Nephron progenitor cell (in vitro differentiated cells): ENCODE data around the gene GAK.

ENCODE experiments used
- DNase-seq: peaks from one replicate; pipeline ENCODE4 v3.0.0; 2021
- H3K27ac Mint-ChIP-seq: 2 replicates; pipeline ENCODE4 v1.8.0; 2021; ENCODE audit warnings: mild to moderate bottlenecking, moderate library complexity, mixed read lengths
- H3K27me3 Mint-ChIP-seq: 2 replicates; pipeline ENCODE4 v1.8.0; 2021; ENCODE audit warnings: mild to moderate bottlenecking, low read depth, mixed read lengths; ENCODE audit not compliant: poor library complexity
- H3K36me3 Mint-ChIP-seq: 2 replicates; pipeline ENCODE4 v1.8.0; 2021; ENCODE audit warnings: low read depth, mixed read lengths
- H3K4me1 Mint-ChIP-seq: 2 replicates; pipeline ENCODE4 v1.8.0; 2021; ENCODE audit warnings: mixed read lengths
- H3K4me3 Mint-ChIP-seq: 2 replicates; pipeline ENCODE4 v1.8.0; 2021; ENCODE audit warnings: mild to moderate bottlenecking, moderate library complexity, mixed read lengths
- H3K9me3 Mint-ChIP-seq: 2 replicates; pipeline ENCODE4 v1.8.0; 2021; ENCODE audit warnings: mild to moderate bottlenecking, moderate library complexity, mixed read lengths
- TF ChIP-seq, protein P1 (sequence below): fragments of 200-600 bp; sonication (generic); IDR thresholded peaks from 2 replicates; pipeline ENCODE4 v1.5.0; 2021; ENCODE audit warnings: antibody characterized with exemption

The GAK gene

DNA sequence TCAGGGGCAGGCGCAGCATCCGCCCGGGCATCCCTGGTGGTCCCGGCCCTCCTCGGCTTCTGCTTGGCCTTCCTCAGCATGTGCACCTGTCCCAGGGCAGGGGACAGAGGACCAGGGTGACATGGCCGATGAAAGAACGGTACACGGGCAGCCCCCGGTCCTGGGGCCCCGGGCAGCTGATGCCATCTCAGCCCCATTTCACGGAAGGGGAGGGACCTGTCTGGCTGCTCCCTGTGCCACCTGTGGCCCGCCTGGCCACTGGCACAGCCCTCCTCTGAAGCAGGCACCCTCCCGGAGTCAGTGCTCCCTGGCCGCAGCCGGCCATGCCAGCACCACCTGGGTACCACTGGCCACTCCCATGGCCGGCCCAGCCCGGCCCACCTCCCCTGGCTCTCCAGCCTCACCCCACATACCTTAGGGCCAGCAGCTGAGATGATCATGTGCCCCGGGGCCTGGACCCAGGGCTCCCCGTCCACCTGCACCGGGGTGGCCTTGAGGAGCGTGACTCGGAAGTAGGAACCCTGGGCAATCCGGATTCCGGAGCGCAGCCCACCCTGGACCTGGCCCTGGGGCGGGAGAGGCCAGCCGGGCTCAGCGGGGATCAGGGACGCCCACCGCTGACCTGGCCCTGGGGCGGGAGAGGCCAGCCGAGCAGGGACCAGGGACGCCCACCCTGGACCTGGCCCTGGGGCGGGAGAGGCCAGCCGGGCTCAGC is 28.7 kb upstream of the GAK start:
- no peak for DNase-seq
- Mint-ChIP-seq H3K27me3 (peaks cover 4% of the 10 kb centered on the region), H3K4me1 (peaks cover 4% of the 10 kb centered on the region), H3K36me3 (no peaks in the 10 kb centered on the region), H3K27ac (no peak overlapping the region), H3K9me3 (no peaks in the 10 kb centered on the region), H3K4me3 (no peak overlapping the region)
- TF ChIP-seq, protein P1, sequence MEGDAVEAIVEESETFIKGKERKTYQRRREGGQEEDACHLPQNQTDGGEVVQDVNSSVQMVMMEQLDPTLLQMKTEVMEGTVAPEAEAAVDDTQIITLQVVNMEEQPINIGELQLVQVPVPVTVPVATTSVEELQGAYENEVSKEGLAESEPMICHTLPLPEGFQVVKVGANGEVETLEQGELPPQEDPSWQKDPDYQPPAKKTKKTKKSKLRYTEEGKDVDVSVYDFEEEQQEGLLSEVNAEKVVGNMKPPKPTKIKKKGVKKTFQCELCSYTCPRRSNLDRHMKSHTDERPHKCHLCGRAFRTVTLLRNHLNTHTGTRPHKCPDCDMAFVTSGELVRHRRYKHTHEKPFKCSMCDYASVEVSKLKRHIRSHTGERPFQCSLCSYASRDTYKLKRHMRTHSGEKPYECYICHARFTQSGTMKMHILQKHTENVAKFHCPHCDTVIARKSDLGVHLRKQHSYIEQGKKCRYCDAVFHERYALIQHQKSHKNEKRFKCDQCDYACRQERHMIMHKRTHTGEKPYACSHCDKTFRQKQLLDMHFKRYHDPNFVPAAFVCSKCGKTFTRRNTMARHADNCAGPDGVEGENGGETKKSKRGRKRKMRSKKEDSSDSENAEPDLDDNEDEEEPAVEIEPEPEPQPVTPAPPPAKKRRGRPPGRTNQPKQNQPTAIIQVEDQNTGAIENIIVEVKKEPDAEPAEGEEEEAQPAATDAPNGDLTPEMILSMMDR = no peak

GRCh38 chr4:960140-960635 is 28.1 kb upstream of the GAK start:
- Mint-ChIP-seq H3K4me1 (peaks cover 4% of the 10 kb centered on the region), H3K9me3 (no peaks in the 10 kb centered on the region), H3K27me3 (peaks cover under 1% of the 10 kb centered on the region), H3K27ac (no peak overlapping the region), H3K36me3 (no peaks in the 10 kb centered on the region), H3K4me3 (no peak overlapping the region)
- no peak for DNase-seq
- TF ChIP-seq, protein P1 = no peak

DNA sequence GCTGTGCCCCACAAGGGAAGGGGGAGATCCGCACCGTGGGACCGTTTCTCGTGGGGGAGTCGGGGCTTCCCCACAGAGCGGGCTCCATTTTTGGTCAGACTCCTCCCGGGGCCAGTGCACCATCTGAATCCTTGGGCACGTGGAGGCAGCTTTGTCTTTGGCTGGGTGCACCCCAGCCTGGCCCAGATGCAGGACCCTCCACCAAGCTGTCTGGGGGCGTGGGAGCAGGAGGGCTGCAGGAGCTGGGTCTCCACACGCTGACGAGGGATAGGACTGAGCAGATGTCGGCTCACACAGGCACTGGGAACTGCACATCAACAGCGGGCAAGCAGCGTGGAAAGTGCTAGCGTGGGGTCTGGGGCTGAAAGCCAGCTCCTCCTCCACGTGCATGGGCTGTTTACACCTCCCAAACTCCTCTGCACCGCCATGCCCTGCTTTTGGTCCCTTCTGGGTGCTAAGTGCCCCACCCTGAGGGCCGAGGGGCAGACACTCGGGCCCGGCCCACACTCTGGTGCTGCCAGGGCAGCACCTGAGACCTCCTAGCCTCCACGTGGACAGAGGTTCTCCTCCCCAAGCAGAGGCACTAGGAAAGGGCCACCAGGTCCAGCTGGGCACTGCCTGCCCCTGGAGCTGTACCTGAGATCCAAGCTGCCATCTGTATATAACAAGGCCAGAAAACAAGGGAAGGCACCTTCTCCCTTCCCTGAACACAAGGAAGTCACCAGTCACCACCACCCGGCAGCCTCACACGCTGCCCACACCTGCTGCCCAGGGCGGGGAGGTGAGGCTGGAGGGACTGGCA is 27.4 kb upstream of the GAK start:
- H3K27ac Mint-ChIP-seq = no peak overlapping the region
- peaks cover 4% of the 10 kb centered on the region for H3K36me3 Mint-ChIP-seq
- H3K4me3 Mint-ChIP-seq = no peak overlapping the region
- no peaks in the 10 kb centered on the region for H3K27me3 Mint-ChIP-seq
- H3K9me3 Mint-ChIP-seq = no peaks in the 10 kb centered on the region
- H3K4me1 Mint-ChIP-seq = peaks cover 8% of the 10 kb centered on the region
- no peak for DNase-seq
- TF ChIP-seq, protein P1 = no peak

DNA sequence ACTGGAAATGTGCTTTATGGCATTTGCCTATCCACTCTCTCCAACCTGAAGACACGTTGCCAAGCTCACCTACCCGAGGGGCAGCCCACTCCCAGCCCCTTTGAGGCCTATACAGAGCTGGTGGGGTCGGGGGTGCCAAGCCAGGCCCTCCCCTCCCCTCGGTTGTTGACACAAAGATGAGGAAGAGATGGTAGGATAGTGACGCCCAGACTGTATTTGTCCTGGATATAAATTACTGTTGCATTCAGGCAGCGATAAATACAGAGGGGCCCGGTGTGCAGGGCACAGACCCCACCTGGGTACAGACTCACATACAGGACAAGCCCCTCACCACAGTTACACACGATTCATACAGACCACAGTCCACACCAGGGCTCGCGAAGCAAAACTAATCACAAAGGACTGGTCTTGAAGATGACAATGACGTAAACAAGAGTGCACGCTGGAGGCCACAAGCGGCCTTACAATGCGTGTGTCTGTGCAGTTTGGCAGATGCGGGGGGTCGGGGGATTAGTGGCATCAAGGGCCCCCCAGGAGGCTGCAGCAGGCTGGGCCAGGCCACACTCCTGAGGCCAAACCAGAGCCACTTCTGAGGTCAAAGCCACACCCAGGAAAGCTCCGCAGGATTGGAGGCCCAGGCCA is 26.7 kb upstream of the GAK start:
- no peak overlapping the region for H3K4me3 Mint-ChIP-seq
- no peaks in the 10 kb centered on the region for H3K9me3 Mint-ChIP-seq
- H3K27me3 Mint-ChIP-seq = no peaks in the 10 kb centered on the region
- peaks cover 13% of the 10 kb centered on the region for H3K4me1 Mint-ChIP-seq
- peaks cover 9% of the 10 kb centered on the region for H3K36me3 Mint-ChIP-seq
- TF ChIP-seq, protein P1 = no peak
- no peak overlapping the region for H3K27ac Mint-ChIP-seq
- no peak for DNase-seq

- peaks cover 13% of the 10 kb centered on the region for H3K4me1 Mint-ChIP-seq
- H3K27me3 Mint-ChIP-seq = no peaks in the 10 kb centered on the region
- no peaks in the 10 kb centered on the region for H3K9me3 Mint-ChIP-seq
- H3K27ac Mint-ChIP-seq = no peak overlapping the region
- no peak overlapping the region for H3K4me3 Mint-ChIP-seq
- TF ChIP-seq, protein P1 = no peak
- peaks cover 9% of the 10 kb centered on the region for H3K36me3 Mint-ChIP-seq
- DNase-seq = no peak
Measured at GRCh38 chr4:958314-958665, 26.2 kb upstream of the GAK start.
